Natural killer cell (primary cell): ENCODE results near the gene ADCY5. TPM values are rescaled to one million over a fixed set of nuclear protein-coding genes. Genes with fewer than 3 reads are reported as not detected.

Source experiments
- ATAC-seq, 3 donors: fragments of 150-1000 bp in 2 of 3; fragments of 200-7000 bp in 1 of 3; cut with Tn5 transposase; 1 replicate in 1 of 3; 2 replicates in 2 of 3; pipeline ENCODE4 v1.10.0; 2021; ENCODE audit warnings: mild to moderate bottlenecking in 2 of 3, moderate library complexity in 2 of 3
- DNase-seq, 2 donors: peaks; one replicate each; pipeline versions ENCODE4 v3.0.0 to v3.0.0-alpha.2; 2013 to 2021; ENCODE audit warnings: mixed read lengths in 1 of 2
- H3K27ac ChIP-seq: one replicate; pipeline ENCODE4 v1.5.1; 2013; ENCODE audit warnings: mild to moderate bottlenecking, low read length
- H3K27me3 ChIP-seq: one replicate; pipeline ENCODE4 v1.6.1; 2013; ENCODE audit warnings: low read length; ENCODE audit not compliant: control insufficient read depth, insufficient read depth
- H3K36me3 ChIP-seq: one replicate; pipeline ENCODE4 v1.6.1; 2013; ENCODE audit warnings: low read length; ENCODE audit not compliant: control insufficient read depth, insufficient read depth
- H3K4me1 ChIP-seq: one replicate; pipeline ENCODE4 v1.6.1; 2013; ENCODE audit warnings: low read length; ENCODE audit not compliant: control insufficient read depth, insufficient read depth
- H3K4me3 ChIP-seq: one replicate; pipeline ENCODE4 v1.5.1; 2013; ENCODE audit warnings: low read length
- H3K9me3 ChIP-seq: one replicate; pipeline ENCODE4 v1.6.1; 2013; ENCODE audit warnings: low read length; ENCODE audit not compliant: control insufficient read depth, insufficient read depth
- H3K27ac Mint-ChIP-seq, 2 donors: one replicate each; pipeline ENCODE4 v1.8.0; 2022; ENCODE audit warnings: mild to moderate bottlenecking in 2 of 2, mixed read lengths in 2 of 2, moderate library complexity in 1 of 2
- H3K27me3 Mint-ChIP-seq, 2 donors: one replicate each; pipeline ENCODE4 v1.8.0; 2022; ENCODE audit warnings: low read depth in 2 of 2, mixed read lengths in 2 of 2
- H3K36me3 Mint-ChIP-seq: one replicate; pipeline ENCODE4 v1.8.0; 2022; ENCODE audit warnings: mixed read lengths
- H3K4me1 Mint-ChIP-seq, 2 donors: one replicate each; pipeline ENCODE4 v1.8.0; 2022; ENCODE audit warnings: mixed read lengths in 2 of 2
- H3K4me3 Mint-ChIP-seq: one replicate; pipeline ENCODE4 v1.8.0; 2022; ENCODE audit warnings: mild to moderate bottlenecking, moderate library complexity, mixed read lengths
- H3K9me3 Mint-ChIP-seq, 2 donors: one replicate each; pipeline ENCODE4 v1.8.0; 2022; ENCODE audit warnings: mixed read lengths in 2 of 2
- CTCF ChIP-seq: fragments of 200-600 bp; IDR thresholded peaks from one replicate; pipeline ENCODE4 v1.8.0; 2022; ENCODE audit warnings: antibody characterized with exemption
- WGBS: methylation state at CpG from one replicate; pipeline ENCODE4 v1.1.7; 2013; ENCODE audit warnings: missing lambda C conversion rate; ENCODE audit not compliant: insufficient coverage; 5-methylcytosine and 5-hydroxymethylcytosine counted together
- intact Hi-C: fragments of 100-400 bp; cut with micrococcal nuclease; formaldehyde crosslinking; loops from one replicate; pipeline ENCODE4 v1.14.2; 2022
- total RNA-seq, 4 donors: library from RNA; stranded (reverse); fragments of 120-200 nt in 1 of 4; gene quantifications; one replicate each; pipeline versions ENCODE4 v1.2.3 to v1.2.4, GENCODE V29; 2013 to 2022

Gene ADCY5
- total RNA-seq, 3 donors from 2014 or later (not counting 1 experiment from before 2014, with no cell fraction given): not detected

GRCh38 chr3:123481071-123481470 lies 32.2 kb upstream of the ADCY5 start:
- intact Hi-C loops: no loop called here
- Mint-ChIP-seq H3K27me3 (peaks cover 19 to 26% of the 10 kb centered on the region in 2 donors), H3K27ac (no peak overlapping the region), H3K4me3 (no peak overlapping the region), H3K9me3 (no peaks in the 10 kb centered on the region), H3K4me1 (peaks cover 5 to 13% of the 10 kb centered on the region in 2 donors), H3K36me3 (no peaks in the 10 kb centered on the region)
- 91% methylated on average over 7 of the region's 7 CpGs for WGBS
- no peak for TF ChIP-seq CTCF
- DNase-seq (no peak), ATAC-seq (no peak)
- Histone ChIP-seq H3K36me3 (no peaks in the 10 kb centered on the region), H3K9me3 (no peaks in the 10 kb centered on the region), H3K4me3 (no peak overlapping the region), H3K27me3 (no peaks in the 10 kb centered on the region), H3K4me1 (peaks cover 6% of the 10 kb centered on the region), H3K27ac (no peak overlapping the region)

- no peaks in the 10 kb centered on the region for H3K9me3 Mint-ChIP-seq
- TF ChIP-seq CTCF: no peak
- Histone ChIP-seq H3K9me3 (no peaks in the 10 kb centered on the region), H3K4me3 (no peak overlapping the region), H3K36me3 (no peaks in the 10 kb centered on the region), H3K27ac (no peak overlapping the region), H3K27me3 (peaks cover 3% of the 10 kb centered on the region), H3K4me1 (peaks cover 6% of the 10 kb centered on the region)
- DNase-seq (no peak), ATAC-seq (peak in 1 of 3 donors; percentile 57)
- peaks cover 19 to 30% of the 10 kb centered on the region in 2 donors for H3K27me3 Mint-ChIP-seq
- intact Hi-C loops: no loop called here
- H3K36me3 Mint-ChIP-seq: no peaks in the 10 kb centered on the region
- H3K4me3 Mint-ChIP-seq: no peak overlapping the region
- H3K27ac Mint-ChIP-seq: peak overlapping the region in 1 of 2 donors; percentile 4
- WGBS: 13% methylated on average over 4 of the region's 4 CpGs
- H3K4me1 Mint-ChIP-seq: peaks cover 5 to 13% of the 10 kb centered on the region in 2 donors
Observed at GRCh38 chr3:123480428-123480827, 31.5 kb upstream of the ADCY5 start.

GRCh38 chr3:123479891-123480290 lies 31.0 kb upstream of the ADCY5 start:
- H3K4me3 Mint-ChIP-seq: no peak overlapping the region
- Histone ChIP-seq H3K36me3 (no peaks in the 10 kb centered on the region), H3K9me3 (no peaks in the 10 kb centered on the region), H3K4me3 (no peak overlapping the region), H3K27me3 (peaks cover 3% of the 10 kb centered on the region), H3K27ac (no peak overlapping the region), H3K4me1 (peaks cover 6% of the 10 kb centered on the region)
- H3K36me3 Mint-ChIP-seq: no peaks in the 10 kb centered on the region
- TF ChIP-seq CTCF: no peak
- no peak overlapping the region for H3K27ac Mint-ChIP-seq
- DNase-seq (no peak), ATAC-seq (no peak)
- peaks cover 5 to 13% of the 10 kb centered on the region in 2 donors for H3K4me1 Mint-ChIP-seq
- WGBS: 92% methylated on average over 10 of the region's 10 CpGs
- peaks cover 19 to 35% of the 10 kb centered on the region in 2 donors for H3K27me3 Mint-ChIP-seq
- no peaks in the 10 kb centered on the region for H3K9me3 Mint-ChIP-seq
- intact Hi-C loops: no loop called here

- TF ChIP-seq CTCF: no peak
- intact Hi-C loops: no loop called here
- peaks cover 3% of the 10 kb centered on the region for H3K27me3 ChIP-seq
- Mint-ChIP-seq H3K36me3 (no peaks in the 10 kb centered on the region), H3K4me3 (no peak overlapping the region), H3K27ac (no peak overlapping the region), H3K9me3 (no peaks in the 10 kb centered on the region), H3K27me3 (peaks cover 19 to 45% of the 10 kb centered on the region in 2 donors), H3K4me1 (peaks cover 5 to 13% of the 10 kb centered on the region in 2 donors)
- ATAC-seq: no peak
- DNase-seq: no peak
- H3K27ac ChIP-seq: no peak overlapping the region
- H3K9me3 ChIP-seq: no peaks in the 10 kb centered on the region
- 36% methylated on average over 2 of the region's 2 CpGs for WGBS
- H3K4me1 ChIP-seq: peaks cover 6% of the 10 kb centered on the region
- no peak overlapping the region for H3K4me3 ChIP-seq
- no peaks in the 10 kb centered on the region for H3K36me3 ChIP-seq
Observed at GRCh38 chr3:123478314-123478713, 29.4 kb upstream of the ADCY5 start.
